CD4-positive, alpha-beta T cell (primary cell): ENCODE results near the gene OR8D4. TPM values are rescaled to one million over a fixed set of nuclear protein-coding genes. Genes with fewer than 3 reads are reported as not detected.

Experiments
- ATAC-seq: fragments of 200-7000 bp; cut with Tn5 transposase; one replicate; pipeline ENCODE4 v1.10.0; 2022; ENCODE audit warnings: mild to moderate bottlenecking; ENCODE audit not compliant: poor library complexity
- CTCF ChIA-PET: fragments of 350-600 bp; sonication (Branson Sonifier 250); formaldehyde crosslinking; loops from one replicate; lab custom pipeline; 2021; ENCODE audit warnings: antibody characterized with exemption, inconsistent platforms; lab: Charles Lee
- POLR2A ChIA-PET: fragments of 350-600 bp; sonication (Branson Sonifier 250); formaldehyde crosslinking; loops from one replicate; lab custom pipeline; 2021; ENCODE audit warnings: antibody characterized with exemption, inconsistent platforms; lab: Charles Lee
- DNase-seq, 14 experiments: peaks; one replicate each; pipeline ENCODE4 v3.0.0-alpha.2; 2013 to 2020; ENCODE audit warnings: mixed read lengths in 2 of 14
- H3K27ac ChIP-seq, 2 donors: one replicate each; pipeline versions ENCODE4 v1.5.1 to v1.7.0; 2013; ENCODE audit warnings: low read length in 2 of 2, low read depth in 1 of 2, mild to moderate bottlenecking in 1 of 2
- H3K27me3 ChIP-seq, 2 experiments: 1 replicate in 1 of 2; 2 replicates in 1 of 2; pipeline versions ENCODE4 v1.6.1 to v1.7.0; 2013; ENCODE audit warnings: low read length in 2 of 2, control low read depth in 1 of 2, mild to moderate bottlenecking in 1 of 2, moderate library complexity in 1 of 2; ENCODE audit not compliant: insufficient read depth in 2 of 2, control insufficient read depth in 1 of 2
- H3K36me3 ChIP-seq: one replicate; pipeline ENCODE4 v1.6.1; 2013; ENCODE audit warnings: low read length, control low read depth; ENCODE audit not compliant: insufficient read depth
- H3K4me1 ChIP-seq: one replicate; pipeline ENCODE4 v1.6.1; 2013; ENCODE audit warnings: low read length, control low read depth; ENCODE audit not compliant: insufficient read depth
- H3K4me3 ChIP-seq: one replicate; pipeline ENCODE4 v1.5.1; 2013; ENCODE audit warnings: mild to moderate bottlenecking, low read length, moderate library complexity
- H3K9me3 ChIP-seq, 2 experiments: 1 replicate in 1 of 2; 2 replicates in 1 of 2; pipeline versions ENCODE4 v1.6.1 to v1.7.0; 2013; ENCODE audit warnings: low read length in 2 of 2, mild to moderate bottlenecking in 2 of 2, control low read depth in 1 of 2, moderate library complexity in 1 of 2; ENCODE audit not compliant: control insufficient read depth in 1 of 2, insufficient read depth in 1 of 2
- H3K27ac Mint-ChIP-seq: one replicate; pipeline ENCODE4 v1.8.0; 2020; ENCODE audit warnings: mixed read lengths
- H3K27me3 Mint-ChIP-seq: one replicate; pipeline ENCODE4 v1.8.0; 2021; ENCODE audit warnings: mixed read lengths
- H3K36me3 Mint-ChIP-seq: one replicate; pipeline ENCODE4 v1.8.0; 2021; ENCODE audit warnings: low read depth, mixed read lengths
- H3K4me1 Mint-ChIP-seq: one replicate; pipeline ENCODE4 v1.8.0; 2021; ENCODE audit warnings: low read depth, mixed read lengths
- H3K4me3 Mint-ChIP-seq: one replicate; pipeline ENCODE4 v1.8.0; 2020; ENCODE audit warnings: mild to moderate bottlenecking, mixed read lengths
- H3K9me3 Mint-ChIP-seq: one replicate; pipeline ENCODE4 v1.8.0; 2020; ENCODE audit warnings: mixed read lengths
- intact Hi-C, 2 experiments: fragments of 100-400 bp; cut with DNase I in 1 of 2; cut with micrococcal nuclease in 1 of 2; formaldehyde crosslinking; loops; one replicate each; pipeline versions ENCODE4 v1.15.1 to v1.9.0; 2023 to 2025; cut with DNase I, micrococcal nuclease
- total RNA-seq, 174 experiments: library from RNA in 2 of 174; stranded (reverse) in 2 of 174; gene quantifications; one replicate each; pipeline ENCODE4 v1.2.3 and lab custom pipeline; 2021 to 2026
- TF ChIP-seq, protein P1 (sequence below): fragments of 200-600 bp; IDR thresholded peaks from one replicate; pipeline ENCODE4 v1.8.0; 2022; ENCODE audit warnings: antibody characterized with exemption, mild to moderate bottlenecking

Gene OR8D4
- total RNA-seq, 2 experiments from 2014 or later: not detected

GRCh38 chr11:123939317-123939716 lies 37.4 kb downstream of the OR8D4 start, which contains the start of gene OR4D5:
TSS of gene OR4D5 (plus strand) at chr11:123939617. CDS start at chr11:123939617, 0 bp downstream.
- H3K4me1 Mint-ChIP-seq: no peaks in the 10 kb centered on the region
- intact Hi-C loops: no loop called here
- TF ChIP-seq, protein P1, sequence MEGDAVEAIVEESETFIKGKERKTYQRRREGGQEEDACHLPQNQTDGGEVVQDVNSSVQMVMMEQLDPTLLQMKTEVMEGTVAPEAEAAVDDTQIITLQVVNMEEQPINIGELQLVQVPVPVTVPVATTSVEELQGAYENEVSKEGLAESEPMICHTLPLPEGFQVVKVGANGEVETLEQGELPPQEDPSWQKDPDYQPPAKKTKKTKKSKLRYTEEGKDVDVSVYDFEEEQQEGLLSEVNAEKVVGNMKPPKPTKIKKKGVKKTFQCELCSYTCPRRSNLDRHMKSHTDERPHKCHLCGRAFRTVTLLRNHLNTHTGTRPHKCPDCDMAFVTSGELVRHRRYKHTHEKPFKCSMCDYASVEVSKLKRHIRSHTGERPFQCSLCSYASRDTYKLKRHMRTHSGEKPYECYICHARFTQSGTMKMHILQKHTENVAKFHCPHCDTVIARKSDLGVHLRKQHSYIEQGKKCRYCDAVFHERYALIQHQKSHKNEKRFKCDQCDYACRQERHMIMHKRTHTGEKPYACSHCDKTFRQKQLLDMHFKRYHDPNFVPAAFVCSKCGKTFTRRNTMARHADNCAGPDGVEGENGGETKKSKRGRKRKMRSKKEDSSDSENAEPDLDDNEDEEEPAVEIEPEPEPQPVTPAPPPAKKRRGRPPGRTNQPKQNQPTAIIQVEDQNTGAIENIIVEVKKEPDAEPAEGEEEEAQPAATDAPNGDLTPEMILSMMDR: no peak

DNA sequence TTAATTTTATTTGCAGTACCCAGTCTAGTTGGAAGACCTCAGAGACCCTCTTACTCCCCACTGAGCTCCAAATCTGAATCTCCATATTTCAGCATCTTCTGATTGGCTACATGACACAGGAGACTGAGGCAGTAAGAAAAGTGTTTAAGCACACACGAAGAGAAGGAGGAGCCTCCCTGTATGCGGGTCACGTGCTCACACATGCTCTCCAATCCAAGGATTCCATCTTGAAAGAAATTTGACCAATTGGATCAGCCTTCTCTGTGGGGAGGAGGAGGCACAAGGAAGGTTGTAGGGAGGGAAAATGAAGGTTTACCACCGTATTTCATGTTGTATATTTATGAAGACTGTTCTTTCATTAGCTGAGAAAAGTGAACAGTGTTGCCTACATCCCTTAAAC lies 40.4 kb downstream of the OR8D4 start:
- Mint-ChIP-seq H3K27ac (no peak overlapping the region), H3K4me1 (no peaks in the 10 kb centered on the region), H3K4me3 (no peak overlapping the region), H3K27me3 (peaks cover 12% of the 10 kb centered on the region), H3K36me3 (no peaks in the 10 kb centered on the region), H3K9me3 (no peaks in the 10 kb centered on the region)
- ChIA-PET POLR2A (no interaction called here), CTCF (no interaction called here)
- peaks cover 0 to 4% of the 10 kb centered on the region in 2 experiments for H3K27me3 ChIP-seq
- DNase-seq: no peak
- H3K36me3 ChIP-seq: no peaks in the 10 kb centered on the region
- intact Hi-C loops: no loop called here
- H3K9me3 ChIP-seq: peaks cover 0 to 9% of the 10 kb centered on the region in 2 experiments
- no peak overlapping the region for H3K27ac ChIP-seq
- ATAC-seq: no peak
- TF ChIP-seq, protein P1: no peak
- no peaks in the 10 kb centered on the region for H3K4me1 ChIP-seq
- H3K4me3 ChIP-seq: no peak overlapping the region

More at GRCh38 chr11:123939317-123939716, 37.4 kb downstream of the OR8D4 start, which contains the start of gene OR4D5:
- Mint-ChIP-seq H3K36me3 (no peaks in the 10 kb centered on the region), H3K9me3 (no peaks in the 10 kb centered on the region), H3K27ac (no peak within 1 kb of the TSS), H3K27me3 (no peaks in the 10 kb centered on the region), H3K4me3 (no peak within 1 kb of the TSS)
- H3K27me3 ChIP-seq: no peaks in the 10 kb centered on the region
- no peaks in the 10 kb centered on the region for H3K36me3 ChIP-seq
- peaks cover 0 to 9% of the 10 kb centered on the region in 2 experiments for H3K9me3 ChIP-seq
- POLR2A ChIA-PET: no interaction called here
- DNase-seq (no peak), ATAC-seq (no peak)
- H3K4me3 ChIP-seq: no peak within 1 kb of the TSS
- CTCF ChIA-PET: no interaction called here
- no peaks in the 10 kb centered on the region for H3K4me1 ChIP-seq
- no peak within 1 kb of the TSS for H3K27ac ChIP-seq

DNA sequence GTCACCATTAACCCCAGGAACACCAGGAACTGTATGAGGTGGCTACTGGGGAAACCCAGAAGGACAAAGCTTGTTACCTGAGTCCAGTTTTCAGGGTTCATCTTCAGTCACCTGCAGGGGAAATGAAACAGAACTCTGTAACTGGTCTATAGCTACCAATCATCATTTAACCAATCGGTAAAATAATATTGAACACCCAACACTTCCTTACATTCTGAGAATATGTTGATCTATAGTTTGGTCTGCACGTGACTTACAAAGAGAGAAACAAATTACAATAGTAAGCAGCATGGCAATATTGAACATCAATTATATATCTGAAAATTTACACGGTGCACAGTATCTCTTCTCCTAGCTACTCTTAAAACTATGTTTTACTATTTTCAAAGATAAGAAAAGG lies 41.8 kb downstream of the OR8D4 start, which contains the start of gene OR6T1:
OR6T1 (minus strand) TSS at position 101 of the 400 bp plus-strand sequence; CDS start at position 101, 0 bp downstream.
- peaks cover 14% of the 10 kb centered on the region for H3K27me3 Mint-ChIP-seq
- H3K27ac Mint-ChIP-seq: no peak within 1 kb of the TSS
- H3K4me3 Mint-ChIP-seq: no peak within 1 kb of the TSS
- peaks cover 0 to 9% of the 10 kb centered on the region in 2 experiments for H3K27me3 ChIP-seq
- no peaks in the 10 kb centered on the region for H3K9me3 Mint-ChIP-seq
- ChIA-PET CTCF (no interaction called here), POLR2A (no interaction called here)
- H3K4me1 ChIP-seq: no peaks in the 10 kb centered on the region
- no peak within 1 kb of the TSS for H3K27ac ChIP-seq
- H3K36me3 ChIP-seq: no peaks in the 10 kb centered on the region
- TF ChIP-seq, protein P1: no peak
- no peak within 1 kb of the TSS for H3K4me3 ChIP-seq
- intact Hi-C loops: no loop called here
- DNase-seq: no peak
- no peak for ATAC-seq
- H3K4me1 Mint-ChIP-seq: no peaks in the 10 kb centered on the region
- no peaks in the 10 kb centered on the region for H3K36me3 Mint-ChIP-seq
- peaks cover 0 to 5% of the 10 kb centered on the region in 2 experiments for H3K9me3 ChIP-seq
